GM19035 (cell line): Measurements from ENCODE around the gene GNGT2.
"Not testable (repeated sequence)": the region's sequence is repeated elsewhere in the genome, so short reads cannot be mapped to it uniquely, and the experiment has no call there.

ENCODE experiments used
- ATAC-seq: cut with Tn5 transposase; IDR thresholded peaks from one replicate; pipeline ENCODE4 v1.9.1; 2021; ENCODE audit not compliant: unreplicated experiment

Gene GNGT2

DNA sequence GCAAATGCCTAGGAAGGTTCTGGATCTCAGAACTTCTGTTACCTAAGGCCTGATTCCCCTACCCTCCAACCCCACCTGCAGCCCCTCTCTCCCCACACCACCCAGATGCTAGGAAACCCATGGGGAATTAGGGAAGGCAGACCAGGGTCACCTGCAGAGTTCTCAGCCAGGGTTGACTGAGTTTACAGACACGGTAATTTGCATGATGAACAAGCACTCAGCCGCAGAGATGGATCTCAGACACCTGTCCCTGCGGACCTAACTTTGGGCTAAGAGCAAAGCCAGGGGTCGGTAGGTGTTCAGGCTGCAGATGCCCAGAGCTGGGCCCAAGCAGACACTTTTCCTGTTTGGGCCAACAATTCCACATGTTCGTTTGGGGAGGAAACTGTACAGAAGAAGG is 3.0 kb upstream of the GNGT2 start:
- ATAC-seq: no peak

- ATAC-seq: no peak
These were observed 1.3 kb downstream of the GNGT2 start for GRCh38 chr17:49209061-49209571.

- no peak for ATAC-seq
These were observed 5.9 kb downstream of the GNGT2 start for GRCh38 chr17:49204516-49204915.

- ATAC-seq: no peak
These were observed 6.6 kb downstream of the GNGT2 start for GRCh38 chr17:49203796-49204195.

GRCh38 chr17:49201481-49201927 is 8.9 kb downstream of the GNGT2 start:
- no peak for ATAC-seq

GRCh38 chr17:49200423-49201083 is 9.8 kb downstream of the GNGT2 start:
- no peak for ATAC-seq

DNA sequence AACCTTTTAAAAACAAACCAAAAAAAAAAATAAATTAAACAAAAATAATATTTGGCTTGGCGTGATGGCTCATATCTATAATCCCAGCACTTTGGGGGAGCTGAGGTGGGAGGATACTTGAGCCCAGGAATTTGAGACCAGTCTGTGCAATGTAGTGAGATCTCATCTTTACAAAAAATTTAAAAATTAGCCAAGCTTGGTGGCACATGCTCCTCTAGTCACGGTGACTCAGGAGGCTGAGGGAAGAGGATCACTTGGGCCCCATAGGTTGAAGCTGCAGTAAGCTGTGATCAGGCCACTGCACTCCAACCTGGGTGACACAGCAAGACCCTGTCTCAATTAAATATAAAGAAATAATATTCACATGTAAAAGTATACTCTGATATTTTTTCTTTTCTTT is 12.2 kb downstream of the GNGT2 start:
- ATAC-seq: no peak

- no peak for ATAC-seq
These were observed 12.9 kb downstream of the GNGT2 start for GRCh38 chr17:49197346-49197998.

DNA sequence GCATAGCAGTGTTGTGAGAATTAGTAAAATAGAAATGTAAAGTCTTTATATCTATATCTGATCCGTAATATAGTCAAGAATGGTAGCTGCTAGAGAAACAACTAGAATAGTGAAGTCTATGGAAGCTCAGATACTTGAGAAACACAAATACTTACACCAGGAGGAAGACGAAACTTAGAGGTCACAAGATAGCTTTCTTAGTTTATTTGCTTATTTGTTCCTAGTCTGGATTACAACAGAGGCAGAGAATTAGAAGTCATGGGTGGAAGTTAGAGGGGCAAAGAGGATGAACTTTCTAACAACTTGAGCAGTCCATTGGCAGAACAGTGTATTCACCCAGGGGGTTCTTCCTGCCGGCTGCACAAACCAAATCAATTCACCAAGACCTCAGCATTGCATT is 13.9 kb downstream of the GNGT2 start:
- ATAC-seq: no peak

DNA sequence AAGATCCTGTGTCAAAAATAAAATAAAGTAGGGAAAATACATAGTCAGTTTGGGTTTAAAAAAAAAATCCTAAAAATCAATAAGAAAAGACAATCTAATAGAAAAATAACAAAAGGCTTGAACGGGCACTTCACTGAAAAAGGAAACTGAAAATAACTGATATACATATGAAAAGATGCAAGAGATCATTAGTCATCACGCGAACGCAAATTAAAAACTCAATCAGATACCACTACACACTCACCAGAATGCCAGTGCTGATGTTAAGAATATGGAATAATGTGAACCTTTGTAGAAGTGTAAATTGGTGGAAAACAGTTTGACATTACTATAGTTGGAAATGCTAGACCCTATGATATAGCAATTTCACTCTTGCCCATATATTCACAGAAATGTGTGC is 14.6 kb downstream of the GNGT2 start:
- no peak for ATAC-seq

GRCh38 chr17:49194297-49194607 is 16.1 kb downstream of the GNGT2 start:
- ATAC-seq: no peak

DNA sequence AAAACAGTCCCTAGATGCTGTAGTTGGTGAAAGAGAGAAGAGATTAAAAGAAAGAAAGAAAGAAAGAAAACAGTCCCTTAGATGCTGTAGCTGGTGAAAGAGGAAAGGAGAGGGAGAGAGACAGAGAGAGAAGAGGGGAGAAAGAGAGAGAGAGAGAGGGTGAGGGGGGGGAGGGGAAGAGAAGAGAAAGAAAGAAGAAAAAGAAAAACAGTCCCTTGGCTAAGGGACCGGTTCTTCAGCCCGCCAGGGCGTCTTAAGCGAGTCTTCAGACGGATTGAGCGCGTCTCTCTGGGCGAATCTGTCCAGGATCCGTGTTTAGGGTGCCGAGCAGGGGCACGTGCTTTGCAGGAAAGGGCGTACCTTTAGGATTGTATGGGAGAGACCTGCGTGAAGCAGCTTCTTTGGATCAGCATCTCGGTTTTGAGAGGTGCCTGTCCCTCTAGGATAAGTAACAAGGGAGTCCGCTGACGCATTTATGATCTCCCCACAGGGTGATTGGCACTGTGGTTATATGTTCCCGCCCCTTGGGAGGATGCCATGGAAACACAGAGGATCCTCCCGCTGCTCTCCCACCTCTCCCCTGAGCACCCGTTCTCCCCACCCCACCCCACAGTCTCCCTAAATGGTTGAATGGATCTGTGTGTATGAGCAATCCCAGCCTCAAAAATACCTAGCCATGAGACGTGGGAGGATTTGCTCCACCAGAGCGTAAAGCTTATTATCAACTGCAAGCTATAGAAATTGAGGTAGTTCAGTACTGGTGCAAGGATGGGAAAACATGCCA is 16.7 kb downstream of the GNGT2 start:
- no peak for ATAC-seq

GRCh38 chr17:49191917-49192741 is 18.2 kb downstream of the GNGT2 start:
- peak; percentile 44 for ATAC-seq

- peak; percentile 3 for ATAC-seq
These were observed 18.9 kb downstream of the GNGT2 start for GRCh38 chr17:49191409-49191916.

GRCh38 chr17:49190932-49191331 is 19.4 kb downstream of the GNGT2 start:
- no peak for ATAC-seq

DNA sequence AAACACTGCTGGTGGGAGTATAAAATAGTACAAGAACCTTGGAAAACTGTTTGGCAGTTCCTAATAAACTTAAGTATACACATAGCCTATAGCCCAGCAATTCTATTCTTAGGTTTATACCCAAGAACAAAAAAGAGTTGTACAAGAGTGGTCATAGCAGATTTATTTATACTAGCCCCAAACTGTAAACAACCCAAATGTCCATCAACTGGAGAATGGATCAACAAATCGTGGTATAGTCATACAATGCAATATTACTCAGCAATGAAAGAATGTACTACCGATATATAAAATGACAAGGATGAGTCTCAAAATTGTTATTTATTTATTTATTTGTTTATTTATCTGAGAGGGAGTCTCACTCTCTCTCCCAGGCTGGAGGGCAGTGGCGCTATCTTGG is 23.1 kb downstream of the GNGT2 start:
- ATAC-seq: no peak

DNA sequence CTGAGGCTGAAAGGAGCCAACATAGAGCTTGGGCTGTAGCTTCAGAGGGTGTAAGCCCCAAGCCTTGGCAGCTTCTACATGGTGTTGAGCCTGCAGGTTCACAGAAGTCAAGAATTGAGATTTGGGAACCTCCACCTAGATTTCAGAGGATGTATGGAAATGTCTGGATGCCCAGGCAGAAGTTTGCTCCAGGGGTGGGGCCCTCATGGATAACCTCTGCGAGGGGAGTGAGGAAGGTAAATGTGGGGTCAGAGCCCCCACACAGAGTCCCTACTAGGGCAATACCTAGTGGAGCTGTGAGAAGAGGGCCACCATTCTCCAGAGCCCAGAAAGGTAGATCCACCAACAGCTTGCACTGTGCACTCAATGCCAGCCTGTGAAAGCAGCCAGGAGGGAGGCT is 25.0 kb downstream of the GNGT2 start:
- not testable (repeated sequence) for ATAC-seq

- not testable (repeated sequence) for ATAC-seq
These were observed 25.9 kb downstream of the GNGT2 start for GRCh38 chr17:49184522-49184921.

DNA sequence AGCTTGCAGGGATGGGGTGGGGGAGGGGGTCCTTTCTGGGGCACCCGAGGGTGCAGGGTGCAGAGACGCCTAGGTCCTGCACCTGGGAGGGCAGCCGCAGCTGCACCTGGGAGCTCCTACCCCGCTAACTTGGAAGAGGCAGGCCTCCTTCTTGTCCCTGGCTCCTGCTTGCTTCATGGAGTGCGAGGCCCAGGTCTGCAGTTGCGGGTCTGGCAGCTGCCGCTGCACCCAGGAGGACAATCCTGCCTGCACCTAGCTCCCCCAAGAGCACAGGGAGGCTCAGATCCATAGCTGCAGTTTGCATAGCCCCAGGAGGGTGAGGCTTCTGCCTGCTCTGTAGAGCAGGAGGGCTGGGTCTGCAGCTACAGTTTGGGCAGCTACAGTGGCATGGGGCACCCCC is 26.6 kb downstream of the GNGT2 start:
- ATAC-seq: no peak

GRCh38 chr17:49183341-49183740 is 27.0 kb downstream of the GNGT2 start:
- no peak for ATAC-seq
